ENCODE measurements around the gene MAPK8IP1. TPM values are rescaled to one million over a fixed set of nuclear protein-coding genes. Genes with fewer than 3 reads are reported as not detected.

Gene MAPK8IP1
- total and polyA plus RNA-seq, 12 donors = 2.6 to 8.0 (median 6.5) TPM

GRCh38 chr11:45907911-45908370, 22.5 kb downstream of the MAPK8IP1 start:
- intact Hi-C loops (cut with DNase I) = no loop called here
- no peak overlapping the region for H3K27ac ChIP-seq
- no peaks in the 10 kb centered on the region for H3K27me3 ChIP-seq
- no peaks in the 10 kb centered on the region for H3K9me3 ChIP-seq
- no peak overlapping the region for H3K4me3 ChIP-seq
- H3K4me1 ChIP-seq = peaks cover 0 to 4% (median 0%) of the 10 kb centered on the region in 9 donors
- DNase-seq = no peak
- 65 to 70% methylated on average over 8 of the region's 8 CpGs for WGBS, 2 donors
- H3K36me3 ChIP-seq = peaks cover 0 to 64% (median 25%) of the 10 kb centered on the region in 9 donors
- ATAC-seq = peak in 2 of 8 donors; percentile 4
- no peak for TF ChIP-seq CTCF (IDR thresholded peaks at IDR 0.05)

DNA sequence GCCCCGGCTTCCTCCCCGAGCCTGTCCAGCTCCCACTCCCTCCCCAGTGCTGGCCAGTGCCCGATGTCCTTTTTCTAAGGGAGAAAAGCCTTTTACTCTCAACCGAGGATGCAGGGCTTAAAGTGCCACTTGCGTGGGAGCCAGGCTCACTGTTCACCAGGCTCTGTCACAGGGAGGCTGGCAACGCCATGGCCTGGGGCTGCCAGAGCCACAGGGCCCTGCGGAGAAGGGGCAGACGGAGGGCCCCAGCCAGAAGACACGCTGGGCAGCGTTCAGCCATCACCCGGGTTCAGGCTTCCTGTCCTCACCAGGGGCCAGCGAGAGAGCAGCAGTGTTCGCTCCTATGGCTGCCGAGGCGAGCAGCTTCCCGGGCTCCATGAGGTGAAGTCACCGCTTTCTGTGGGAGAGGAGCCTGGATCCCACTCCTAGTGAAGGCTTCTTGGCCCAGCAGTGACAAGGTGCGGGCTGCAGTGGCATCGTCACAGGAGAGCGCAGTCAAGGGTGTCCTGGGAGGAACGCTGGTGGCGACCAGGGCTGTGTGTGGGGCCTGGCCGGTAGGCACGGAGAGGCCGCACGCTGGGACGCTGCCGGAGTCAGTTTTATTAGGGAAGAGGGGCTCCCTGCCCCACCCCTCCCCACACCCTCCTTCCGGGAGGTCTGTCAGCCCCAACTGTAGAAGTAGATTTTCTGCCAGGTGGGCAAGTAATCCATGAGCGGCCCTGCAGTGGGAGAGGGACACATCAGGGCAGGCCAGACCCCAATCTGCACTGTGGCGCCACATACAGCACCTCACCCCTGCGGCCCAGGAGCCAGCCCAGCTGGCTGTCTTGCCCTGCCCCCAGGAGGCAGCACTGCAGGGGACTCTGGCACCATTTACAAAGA, 24.4 kb downstream of the MAPK8IP1 start:
- WGBS, 2 donors = 88 to 93% methylated on average over 32 of the region's 32 CpGs
- DNase-seq = no peak
- no peak for ATAC-seq
- TF ChIP-seq CTCF (IDR thresholded peaks at IDR 0.05) = no peak
- H3K4me3 ChIP-seq = no peak overlapping the region
- H3K27ac ChIP-seq = no peak overlapping the region
- peaks cover 0 to 4% (median 0%) of the 10 kb centered on the region in 9 donors for H3K4me1 ChIP-seq
- H3K9me3 ChIP-seq = no peaks in the 10 kb centered on the region
- intact Hi-C loops (cut with DNase I) = no loop called here
- no peaks in the 10 kb centered on the region for H3K27me3 ChIP-seq
- H3K36me3 ChIP-seq = peaks cover 0 to 64% (median 44%) of the 10 kb centered on the region in 9 donors

- no peaks in the 10 kb centered on the region for H3K27me3 ChIP-seq
- intact Hi-C loops (cut with DNase I) = no loop called here
- peaks cover 0 to 68% (median 48%) of the 10 kb centered on the region in 9 donors for H3K36me3 ChIP-seq
- H3K4me3 ChIP-seq = no peak overlapping the region
- H3K4me1 ChIP-seq = peaks cover 0 to 4% (median 0%) of the 10 kb centered on the region in 9 donors
- WGBS, 2 donors = 66 to 85% methylated on average over 9 of the region's 9 CpGs
- H3K9me3 ChIP-seq = no peaks in the 10 kb centered on the region
- ATAC-seq (no peak), DNase-seq (no peak)
- H3K27ac ChIP-seq = no peak overlapping the region
- no peak for TF ChIP-seq CTCF (IDR thresholded peaks at IDR 0.05)
These were observed 25.2 kb downstream of the MAPK8IP1 start for GRCh38 chr11:45910623-45911022.

GRCh38 chr11:45913514-45913913, 28.1 kb downstream of the MAPK8IP1 start:
- intact Hi-C loops (cut with DNase I) = no loop called here
- Histone ChIP-seq H3K27me3 (no peaks in the 10 kb centered on the region), H3K27ac (no peak overlapping the region), H3K4me1 (peaks cover 9 to 19% (median 15%) of the 10 kb centered on the region in 9 donors), H3K36me3 (peaks cover 0 to 75% (median 48%) of the 10 kb centered on the region in 9 donors), H3K4me3 (no peak overlapping the region), H3K9me3 (no peaks in the 10 kb centered on the region)
- 96 to 97% methylated on average over 19 of the region's 19 CpGs for WGBS, 2 donors
- DNase-seq (no peak), ATAC-seq (no peak)
- TF ChIP-seq CTCF (IDR thresholded peaks at IDR 0.05) = no peak

All from heart right ventricle (tissue), 16 donors.